Neutrophil (primary cell): Measurements from ENCODE around the gene GATA2.

Experiments used
- H3K27ac ChIP-seq: fragments of 200-600 bp; sonication (generic); 2 replicates; pipeline ENCODE4 v1.5.1; 2016; ENCODE audit warnings: mild to moderate bottlenecking, moderate library complexity
- H3K27me3 ChIP-seq: fragments of 200-600 bp; sonication (generic); 2 replicates; pipeline ENCODE4 v1.6.0; 2016; ENCODE audit warnings: mild to moderate bottlenecking
- H3K36me3 ChIP-seq: fragments of 200-600 bp; sonication (generic); 2 replicates; pipeline ENCODE4 v1.5.1; 2017
- H3K4me1 ChIP-seq, 2 experiments: fragments of 200-600 bp in 1 of 2; sonication (generic) in 1 of 2; 1 replicate in 1 of 2; 2 replicates in 1 of 2; pipeline versions ENCODE4 v1.5.1 to v1.6.1; 2013 to 2016; ENCODE audit warnings: low read depth in 1 of 2, low read length in 1 of 2, mild to moderate bottlenecking in 1 of 2, moderate library complexity in 1 of 2; ENCODE audit not compliant: control insufficient read depth in 1 of 2, insufficient read depth in 1 of 2
- H3K4me3 ChIP-seq, 2 experiments: fragments of 200-600 bp in 1 of 2; sonication (generic) in 1 of 2; 1 replicate in 1 of 2; 2 replicates in 1 of 2; pipeline ENCODE4 v1.5.1; 2013 to 2016; ENCODE audit warnings: low read depth in 1 of 2, low read length in 1 of 2, mild to moderate bottlenecking in 1 of 2, moderate library complexity in 1 of 2
- H3K9me3 ChIP-seq: fragments of 200-600 bp; sonication (generic); 2 replicates; pipeline ENCODE4 v1.5.1; 2016
- CTCF ChIP-seq: fragments of 200-600 bp; sonication (generic); IDR thresholded peaks from 2 replicates; pipeline ENCODE4 v1.5.1; 2016; ENCODE audit warnings: antibody characterized with exemption

Gene GATA2

GRCh38 chr3:128470134-128470899 is 22.7 kb downstream of the GATA2 start:
- no peaks in the 10 kb centered on the region for H3K9me3 ChIP-seq
- H3K4me3 ChIP-seq: no peak overlapping the region
- H3K27me3 ChIP-seq: peaks cover 33% of the 10 kb centered on the region
- no peaks in the 10 kb centered on the region for H3K4me1 ChIP-seq
- H3K36me3 ChIP-seq: no peaks in the 10 kb centered on the region
- H3K27ac ChIP-seq: no peak overlapping the region
- no peak for TF ChIP-seq CTCF

GRCh38 chr3:128469556-128469955 is 23.4 kb downstream of the GATA2 start:
- H3K27ac ChIP-seq: no peak overlapping the region
- H3K27me3 ChIP-seq: peaks cover 35% of the 10 kb centered on the region
- no peaks in the 10 kb centered on the region for H3K9me3 ChIP-seq
- H3K4me1 ChIP-seq: no peaks in the 10 kb centered on the region
- no peak overlapping the region for H3K4me3 ChIP-seq
- H3K36me3 ChIP-seq: no peaks in the 10 kb centered on the region
- no peak for TF ChIP-seq CTCF

GRCh38 chr3:128468791-128469527 is 24.0 kb downstream of the GATA2 start:
- Histone ChIP-seq H3K27ac (no peak overlapping the region), H3K9me3 (no peaks in the 10 kb centered on the region), H3K4me3 (no peak overlapping the region), H3K4me1 (no peaks in the 10 kb centered on the region), H3K36me3 (no peaks in the 10 kb centered on the region), H3K27me3 (peaks cover 36% of the 10 kb centered on the region)
- TF ChIP-seq CTCF: no peak

GRCh38 chr3:128468285-128468790 is 24.7 kb downstream of the GATA2 start:
- H3K4me1 ChIP-seq: no peaks in the 10 kb centered on the region
- H3K27ac ChIP-seq: no peak overlapping the region
- H3K4me3 ChIP-seq: no peak overlapping the region
- H3K9me3 ChIP-seq: no peaks in the 10 kb centered on the region
- peaks cover 36% of the 10 kb centered on the region for H3K27me3 ChIP-seq
- TF ChIP-seq CTCF: no peak
- H3K36me3 ChIP-seq: no peaks in the 10 kb centered on the region

- Histone ChIP-seq H3K4me1 (no peaks in the 10 kb centered on the region), H3K9me3 (no peaks in the 10 kb centered on the region), H3K27me3 (peaks cover 28% of the 10 kb centered on the region), H3K4me3 (no peak within 1 kb of the TSS), H3K36me3 (no peaks in the 10 kb centered on the region), H3K27ac (no peak within 1 kb of the TSS)
- TF ChIP-seq CTCF: no peak
These were observed 26.0 kb downstream of the GATA2 start, which contains the start of gene DNAJB8 for GRCh38 chr3:128466840-128467541. DNAJB8 (minus strand) TSS chr3:128466890; CDS start chr3:128463245, 3,645 bp downstream.
